HCT116 (cell line): ENCODE measurements around the gene TRMT1. TPM values are rescaled to one million over a fixed set of nuclear protein-coding genes. Genes with fewer than 3 reads are reported as not detected.

Experiments
- ATAC-seq: fragments of 200-7000 bp; cut with Tn5 transposase; 2 replicates; pipeline ENCODE4 v1.9.1; 2020; ENCODE audit warnings: mild to moderate bottlenecking, moderate library complexity
- BruUV-seq: library from RNA; stranded (reverse); fragments of 400-500 nt; replicated peaks from 2 replicates; lab custom pipeline; 2021; lab: Mats Ljungman, UMichigan
- CTCF ChIA-PET: fragments of 300-600 bp; sonication (Branson Sonifier 250); formaldehyde crosslinking; loops from one replicate; lab custom pipeline; 2021; ENCODE audit warnings: antibody characterized with exemption; lab: Charles Lee
- POLR2A ChIA-PET: fragments of 300-600, 350-600 bp; sonication (Branson Sonifier 250); formaldehyde crosslinking; loops from one replicate; lab custom pipeline; 2021; ENCODE audit warnings: antibody characterized with exemption; lab: Charles Lee
- RAD21 ChIA-PET, 2 experiments: fragments of 300-600 bp; sonication (Branson Sonifier 250); formaldehyde crosslinking; loops; one replicate each; lab custom pipeline; 2023; ENCODE audit warnings: low total read pairs in 2 of 2; ENCODE audit not compliant: uncharacterized antibody in 2 of 2, unreplicated experiment in 2 of 2, low non-redundant PET in 1 of 2; lab: Charles Lee
- DNase-seq: peaks from one replicate; pipeline ENCODE4 v3.0.0-alpha.2; 2010; ENCODE audit warnings: low read depth, low spot score
- H2AFZ ChIP-seq: fragments of 200-600 bp; shearing (Covaris generic), sonication (generic); 2 replicates; pipeline ENCODE4 v1.6.1; 2017; ENCODE audit warnings: low read depth, mixed run types, mixed read lengths, antibody characterized with exemption, low read length; ENCODE audit not compliant: poor library complexity, severe bottlenecking
- H3K27ac ChIP-seq: 2 replicates; pipeline ENCODE4 v1.5.1; 2012; ENCODE audit warnings: low read depth, low read length
- H3K27me3 ChIP-seq: fragments of 200-600 bp; sonication (generic); 2 replicates; pipeline ENCODE4 v1.6.1; 2016; ENCODE audit warnings: mixed run types, low read length, mixed read lengths; ENCODE audit not compliant: insufficient read depth
- H3K36me3 ChIP-seq, 2 experiments: fragments of 200-500 bp in 1 of 2; fragments of 200-600 bp in 1 of 2; sonication (Bioruptor generic) in 1 of 2; sonication (generic) in 1 of 2; 2 replicates each; pipeline versions ENCODE4 v1.5.1 to v1.6.1; 2014 to 2016; ENCODE audit warnings: low read length in 2 of 2, inconsistent platforms in 1 of 2, mixed read lengths in 1 of 2, mixed run types in 1 of 2; ENCODE audit not compliant: insufficient read depth in 2 of 2, control insufficient read depth in 1 of 2
- H3K4me1 ChIP-seq, 2 experiments: fragments of 200-600 bp in 1 of 2; sonication (generic) in 1 of 2; 2 replicates each; pipeline versions ENCODE4 v1.5.1 to v1.6.1; 2012 to 2017; ENCODE audit warnings: low read length in 2 of 2, inconsistent platforms in 1 of 2, mild to moderate bottlenecking in 1 of 2, mixed read lengths in 1 of 2, mixed run types in 1 of 2, moderate library complexity in 1 of 2; ENCODE audit not compliant: insufficient read depth in 2 of 2, control insufficient read depth in 1 of 2
- H3K4me2 ChIP-seq: fragments of 200-600 bp; sonication (generic); 2 replicates; pipeline ENCODE4 v1.6.1; 2017; ENCODE audit warnings: mixed run types, low read length, mixed read lengths
- H3K4me3 ChIP-seq, 2 experiments: fragments of 200-600 bp in 1 of 2; sonication (generic) in 1 of 2; replicated peaks in 1 of 2; 2 replicates each; pipeline ENCODE4 v1.5.1; 2011 to 2016; ENCODE audit warnings: low read length in 2 of 2, control low read depth in 1 of 2, low read depth in 1 of 2, mild to moderate bottlenecking in 1 of 2, mixed read lengths in 1 of 2, mixed run types in 1 of 2
- H3K79me2 ChIP-seq: fragments of 200-600 bp; sonication (generic); 2 replicates; pipeline ENCODE4 v1.6.1; 2017; ENCODE audit warnings: mild to moderate bottlenecking, mixed run types, low read length, moderate library complexity, mixed read lengths; ENCODE audit not compliant: insufficient read depth
- H3K9ac ChIP-seq: fragments of 200-600 bp; sonication (generic); 2 replicates; pipeline ENCODE4 v1.6.1; 2016; ENCODE audit warnings: low read length, mixed read lengths
- H3K9me2 ChIP-seq: fragments of 200-600 bp; sonication (generic), shearing (Covaris generic); 2 replicates; pipeline ENCODE4 v1.6.1; 2017; ENCODE audit warnings: mixed run types, mild to moderate bottlenecking, moderate library complexity; ENCODE audit not compliant: insufficient read depth
- H3K9me3 ChIP-seq, 2 experiments: fragments of 200-500 bp in 1 of 2; fragments of 200-600 bp in 1 of 2; sonication (Bioruptor generic) in 1 of 2; sonication (generic) in 1 of 2; 2 replicates each; pipeline ENCODE4 v1.6.1; 2014 to 2017; ENCODE audit warnings: low read length in 2 of 2, mixed read lengths in 2 of 2, inconsistent platforms in 1 of 2, low read depth in 1 of 2, mild to moderate bottlenecking in 1 of 2, mixed run types in 1 of 2, moderate library complexity in 1 of 2; ENCODE audit not compliant: control insufficient read depth in 1 of 2, insufficient read depth in 1 of 2
- H4K20me1 ChIP-seq: fragments of 200-600 bp; sonication (generic), shearing (Covaris generic); 2 replicates; pipeline ENCODE4 v1.6.1; 2017; ENCODE audit warnings: mixed run types, mild to moderate bottlenecking, moderate library complexity; ENCODE audit not compliant: insufficient read depth
- CEBPB ChIP-seq: IDR thresholded peaks from 2 replicates; pipeline ENCODE4 v1.6.1; 2012; ENCODE audit warnings: low read depth
- EGR1 ChIP-seq: IDR thresholded peaks from 2 replicates; pipeline ENCODE4 v1.6.1; 2012; ENCODE audit warnings: low read depth
- ELF1 ChIP-seq: IDR thresholded peaks from 2 replicates; pipeline ENCODE4 v1.6.1; 2012; ENCODE audit warnings: low read depth, borderline replicate concordance
- EZH2 ChIP-seq: fragments of 200-600 bp; sonication (generic); IDR thresholded peaks from 2 replicates; pipeline ENCODE4 v1.6.1; 2017; ENCODE audit warnings: antibody characterized with exemption, mixed run types
- FOSL1 ChIP-seq: IDR thresholded peaks from 2 replicates; pipeline ENCODE4 v1.6.1; 2012; ENCODE audit warnings: low read depth
- JUND ChIP-seq: IDR thresholded peaks from 2 replicates; pipeline ENCODE4 v1.6.1; 2012
- RAD21 ChIP-seq: IDR thresholded peaks from 2 replicates; pipeline ENCODE4 v1.6.1; 2012; ENCODE audit warnings: low read depth, mild to moderate bottlenecking
- SIN3A ChIP-seq: IDR thresholded peaks from 2 replicates; pipeline ENCODE4 v1.6.1; 2012; ENCODE audit warnings: low read depth
- SRF ChIP-seq: IDR thresholded peaks from 2 replicates; pipeline ENCODE4 v1.6.1; 2012; ENCODE audit warnings: low read depth
- TCF7L2 ChIP-seq: IDR thresholded peaks from 2 replicates; pipeline ENCODE4 v1.7.0; 2011; ENCODE audit warnings: borderline replicate concordance, inconsistent platforms; ENCODE audit not compliant: insufficient read depth, insufficient read length; ENCODE audit errors: extremely low read depth
- YY1 ChIP-seq: IDR thresholded peaks from 2 replicates; pipeline ENCODE4 v1.6.1; 2011; ENCODE audit warnings: low read length, low read depth, moderate library complexity, mild to moderate bottlenecking; ENCODE audit not compliant: insufficient replicate concordance; ENCODE audit errors: extremely low read depth
- ZFX ChIP-seq: fragments of 450-650 bp; IDR thresholded peaks from 2 replicates; pipeline ENCODE4 v1.6.1; 2017
- ZNF274 ChIP-seq: fragments of 200-500 bp; sonication (Bioruptor generic); IDR thresholded peaks from 2 replicates; pipeline ENCODE4 v1.6.1; 2014; ENCODE audit warnings: mild to moderate bottlenecking, low read depth, low read length, inconsistent platforms
- intact Hi-C: fragments of 100-400 bp; cut with micrococcal nuclease; formaldehyde crosslinking; loops from 2 replicates; pipeline ENCODE4 v1.10.0; 2022
- total RNA-seq: library from RNA; stranded (reverse); gene quantifications from one replicate; pipeline ENCODE4 v1.2.1, GENCODE V29; 2021; ENCODE audit not compliant: unreplicated experiment
- TF ChIP-seq, protein P1 (sequence below): IDR thresholded peaks from 2 replicates; pipeline ENCODE4 v1.6.1; 2012

Gene TRMT1
- total RNA-seq, 1 experiment from 2014 or later, result 84.4 TPM

- ChIA-PET RAD21 (no interaction called here), POLR2A (interaction anchor here (0.7 kb wide), 1 partner anchor 8 kb away, joined by 3 read pairs; no protein-coding TSS in a partner anchor), CTCF (no interaction called here)
- Histone ChIP-seq H3K9ac (no peak overlapping the region), H4K20me1 (no peaks in the 10 kb centered on the region), H3K9me3 (no peaks in the 10 kb centered on the region), H3K36me3 (peaks cover 12 to 32% of the 10 kb centered on the region in 2 experiments; a peak in 3 of 4 replicates), H3K4me1 (peaks cover 25 to 42% of the 10 kb centered on the region in 2 experiments), H3K9me2 (no peaks in the 10 kb centered on the region), H3K4me3 (no peak overlapping the region), H3K79me2 (peaks cover 11% of the 10 kb centered on the region), H2AFZ (no peak overlapping the region), H3K27ac (no peak overlapping the region), H3K27me3 (no peaks in the 10 kb centered on the region), H3K4me2 (no peak overlapping the region)
- no TSS peak for BruUV-seq
- no peak for DNase-seq
- ATAC-seq, result no peak
- intact Hi-C loops, result no loop called here
- TF ChIP-seq ZNF274, result no peak
- TF ChIP-seq CEBPB, result no peak
- TF ChIP-seq, protein P1, sequence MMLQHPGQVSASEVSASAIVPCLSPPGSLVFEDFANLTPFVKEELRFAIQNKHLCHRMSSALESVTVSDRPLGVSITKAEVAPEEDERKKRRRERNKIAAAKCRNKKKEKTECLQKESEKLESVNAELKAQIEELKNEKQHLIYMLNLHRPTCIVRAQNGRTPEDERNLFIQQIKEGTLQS, result no peak
- TF ChIP-seq YY1, result no peak
- TF ChIP-seq JUND, result no peak
- TF ChIP-seq FOSL1, result no peak
- TF ChIP-seq TCF7L2, result no peak
- TF ChIP-seq EZH2, result no peak
- TF ChIP-seq SRF, result no peak
- no peak for TF ChIP-seq SIN3A
- TF ChIP-seq RAD21, result no peak
- no peak for TF ChIP-seq ELF1
- TF ChIP-seq EGR1, result no peak
- no peak for TF ChIP-seq ZFX
Measured at GRCh38 chr19:13138916-13139198, 22.3 kb upstream of the TRMT1 start.
